Gastroesophageal sphincter (tissue), 4 donors: ENCODE data around the gene NAIF1. TPM values are rescaled to one million over a fixed set of nuclear protein-coding genes. Genes with fewer than 3 reads are reported as not detected.

Experiments used
- ATAC-seq: fragments of 150-250 bp; one replicate; pipeline ENCODE4 v1.9.1; 2016; ENCODE audit warnings: mild to moderate bottlenecking, moderate library complexity
- H3K27ac ChIP-seq, 4 donors: fragments of 200-600 bp; sonication (generic) in 3 of 4; 1 replicate in 3 of 4; 2 replicates in 1 of 4; pipeline ENCODE4 v1.5.1; 2016 to 2019
- H3K27me3 ChIP-seq: fragments of 200-600 bp; sonication (generic); one replicate; pipeline ENCODE4 v1.5.1; 2019
- H3K36me3 ChIP-seq, 2 donors: fragments of 200-600 bp; sonication (generic); one replicate each; pipeline ENCODE4 v1.5.1; 2019; ENCODE audit warnings: control low read depth in 1 of 2
- H3K4me1 ChIP-seq, 3 donors: fragments of 200-600 bp; sonication (generic); 1 replicate in 2 of 3; 2 replicates in 1 of 3; pipeline ENCODE4 v1.5.1; 2016 to 2019; ENCODE audit warnings: control low read depth in 2 of 3
- H3K4me3 ChIP-seq, 2 donors: fragments of 200-600 bp; sonication (generic); one replicate each; pipeline ENCODE4 v1.5.1; 2019; ENCODE audit warnings: mild to moderate bottlenecking in 1 of 2, moderate library complexity in 1 of 2
- H3K9me3 ChIP-seq, 3 donors: fragments of 200-600 bp; sonication (generic); one replicate each; pipeline ENCODE4 v1.5.1; 2017 to 2019; ENCODE audit warnings: control low read depth in 2 of 3
- CTCF ChIP-seq, 4 experiments: fragments of 200-600 bp in 2 of 4; fragments of 450-650 bp in 2 of 4; sonication (generic) in 1 of 4; IDR thresholded peaks; one replicate each; pipeline ENCODE4 v1.5.1; 2017 to 2019; ENCODE audit warnings: antibody characterized with exemption in 4 of 4, mild to moderate bottlenecking in 2 of 4, moderate library complexity in 2 of 4
- EP300 ChIP-seq: sonication (generic); formaldehyde crosslinking; IDR thresholded peaks from one replicate; pipeline ENCODE4 v1.6.1; 2017; ENCODE audit warnings: antibody characterized with exemption, mild to moderate bottlenecking
- POLR2A ChIP-seq, 2 donors: fragments of 450-650 bp; IDR thresholded peaks; one replicate each; pipeline ENCODE4 v1.6.1; 2017; ENCODE audit warnings: antibody characterized with exemption in 2 of 2, mild to moderate bottlenecking in 2 of 2, moderate library complexity in 1 of 2
- POLR2AphosphoS5 ChIP-seq: sonication (generic); formaldehyde crosslinking; IDR thresholded peaks from one replicate; pipeline ENCODE4 v1.6.1; 2017; ENCODE audit warnings: antibody characterized with exemption
- WGBS, 2 donors: methylation state at CpG; one replicate each; pipeline ENCODE4 v1.1.5; 2018; ENCODE audit warnings: low coverage in 1 of 2; 5-methylcytosine and 5-hydroxymethylcytosine counted together
- total RNA-seq, 4 donors: library from RNA; depleted of rRNA; stranded (reverse); fragments of >200 nt; gene quantifications; one replicate each; pipeline ENCODE4 v1.1.0, GENCODE V29; 2016

NAIF1 gene
- total RNA-seq, 4 donors from 2014 or later: 5.3 to 11.4 (median 8.6) TPM

DNA sequence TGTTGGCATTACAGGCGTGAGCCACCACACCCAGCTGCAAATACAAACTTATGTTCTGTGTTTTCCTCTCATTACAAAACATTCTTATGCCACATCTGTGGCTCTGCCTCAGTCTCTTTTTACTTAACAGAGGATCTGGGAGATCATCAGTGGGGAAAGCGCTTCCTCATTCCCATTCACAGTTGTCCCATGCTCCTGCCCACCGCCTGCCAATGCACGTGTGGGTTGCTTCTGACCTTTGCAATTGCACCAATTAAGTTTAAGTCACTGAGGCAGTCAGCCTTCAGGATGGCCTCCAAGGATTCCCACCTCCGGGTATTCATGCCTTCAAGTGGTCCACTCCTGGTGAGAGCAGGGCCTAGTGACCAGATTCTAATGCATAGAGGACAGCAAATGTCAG, 51.4 kb downstream of the NAIF1 start:
- TF ChIP-seq POLR2A (IDR thresholded peaks at IDR 0.05) (no peak), EP300 (no peak), POLR2AphosphoS5 (no peak), CTCF (IDR thresholded peaks at IDR 0.05) (no peak)
- Histone ChIP-seq H3K27ac (no peak overlapping the region), H3K9me3 (no peaks in the 10 kb centered on the region), H3K4me1 (no peaks in the 10 kb centered on the region), H3K27me3 (no peaks in the 10 kb centered on the region), H3K36me3 (no peaks in the 10 kb centered on the region), H3K4me3 (no peak overlapping the region)
- no peak for ATAC-seq
- 80 to 100% methylated on average over 1 of the region's 5 CpGs for WGBS, 2 donors

Other genes with a start within 250 kb of the NAIF1 start
- gene ENG, start 212.7 kb downstream of the NAIF1 start, total RNA-seq: 10 to 100 TPM; 21.3 to 76.5 (median 48.0) TPM
- 10 to 100 TPM; 46.7 to 73.9 (median 49.7) TPM for gene AK1, start 189.6 kb downstream of the NAIF1 start, total RNA-seq
- 100 to 1,000 TPM; 112 to 146 (median 132) TPM for gene ST6GALNAC6, start 167.7 kb downstream of the NAIF1 start, total RNA-seq
- 10 to 100 TPM; 25.2 to 49.7 (median 31.7) TPM for gene ST6GALNAC4, start 150.3 kb downstream of the NAIF1 start, total RNA-seq
- gene PIP5KL1, start 136.5 kb downstream of the NAIF1 start, total RNA-seq: 1 to 10 TPM in 2 of 4 donors, under 1 TPM in 1, not detected in 1; 0.66 to 3.4 (median 3.1) TPM
- 10 to 100 TPM in 2 of 4 donors, 1 to 10 TPM in 2; 8.9 to 15.0 (median 11.2) TPM for gene DPM2, start 129.5 kb downstream of the NAIF1 start, total RNA-seq
- 10 to 100 TPM in 3 of 4 donors, 1 to 10 TPM in 1; 7.0 to 22.0 (median 16.3) TPM for gene EEIG1, start 86.3 kb downstream of the NAIF1 start, total RNA-seq
- gene SLC25A25, start 912 bp upstream of the NAIF1 start, total RNA-seq: 10 to 100 TPM; 16.1 to 64.1 (median 18.3) TPM
- 10 to 100 TPM; 46.1 to 85.8 (median 57.5) TPM for gene PTGES2, start 60.4 kb upstream of the NAIF1 start, total RNA-seq
- 100 to 1,000 TPM in 1 of 4 donors, 1 to 10 TPM in 1, under 1 TPM in 1, not detected in 1; 0.58 to 222 (median 1.4) TPM for gene LCN2, start 82.1 kb upstream of the NAIF1 start, total RNA-seq
- gene BBLN, start 92.9 kb upstream of the NAIF1 start, total RNA-seq: 100 to 1,000 TPM; 139 to 165 (median 145) TPM
- 10 to 100 TPM; 41.7 to 83.9 (median 58.1) TPM for gene CIZ1, start 124.3 kb upstream of the NAIF1 start, total RNA-seq
- 10 to 100 TPM in 2 of 4 donors, 1 to 10 TPM in 2; 8.6 to 22.3 (median 14.4) TPM for gene DNM1, start 136.1 kb upstream of the NAIF1 start, total RNA-seq
- 100 to 1,000 TPM in 1 of 4 donors, 10 to 100 TPM in 3; 71.1 to 130 (median 83.1) TPM for gene GOLGA2, start 208.7 kb upstream of the NAIF1 start, total RNA-seq
- gene SWI5, start 209.0 kb upstream of the NAIF1 start, total RNA-seq: 10 to 100 TPM; 18.2 to 27.5 (median 24.5) TPM